GM23338 (cell line): ENCODE data around the gene GAL3ST1. TPM values are rescaled to one million over a fixed set of nuclear protein-coding genes. Genes with fewer than 3 reads are reported as not detected.
A peak's percentile ranks its signal among the peaks of the same experiment; 100 is the strongest.

ENCODE experiments used
- ATAC-seq: fragments of 200-7000 bp; cut with Tn5 transposase; 3 replicates; pipeline ENCODE4 v1.9.1; 2020
- DNase-seq: peaks from one replicate; pipeline ENCODE4 v3.0.0-alpha.2; 2015; ENCODE audit warnings: low spot score
- H2AFZ ChIP-seq: fragments of 200-600 bp; sonication (generic); 2 replicates; pipeline ENCODE4 v1.8.0; 2016; ENCODE audit warnings: antibody characterized with exemption, mild to moderate bottlenecking, moderate library complexity
- H3F3A ChIP-seq: fragments of 200-600 bp; sonication (generic); replicated peaks from 2 replicates; pipeline ENCODE4 v1.8.0; 2017; ENCODE audit warnings: antibody characterized with exemption, mixed run types, low read depth
- H3K27ac ChIP-seq: fragments of 200-600 bp; sonication (generic); 2 replicates; pipeline ENCODE4 v1.6.1; 2016; ENCODE audit warnings: low read depth
- H3K27me3 ChIP-seq: fragments of 200-600 bp; sonication (generic); 2 replicates; pipeline ENCODE4 v1.8.0; 2016; ENCODE audit warnings: mild to moderate bottlenecking, mixed run types, moderate library complexity; ENCODE audit not compliant: insufficient read depth
- H3K36me3 ChIP-seq: fragments of 200-600 bp; sonication (generic); 2 replicates; pipeline ENCODE4 v1.8.0; 2016; ENCODE audit warnings: mild to moderate bottlenecking; ENCODE audit not compliant: insufficient read depth
- H3K4me1 ChIP-seq: fragments of 200-600 bp; sonication (generic); 2 replicates; pipeline ENCODE4 v1.8.0; 2016; ENCODE audit warnings: mild to moderate bottlenecking, moderate library complexity; ENCODE audit not compliant: insufficient read depth
- H3K4me2 ChIP-seq: fragments of 200-600 bp; sonication (generic); 2 replicates; pipeline ENCODE4 v1.7.1; 2017; ENCODE audit warnings: mixed run types
- H3K4me3 ChIP-seq: fragments of 200-600 bp; sonication (generic); 2 replicates; pipeline ENCODE4 v1.6.1; 2016; ENCODE audit warnings: mixed run types
- H3K79me2 ChIP-seq: fragments of 200-600 bp; sonication (generic); replicated peaks from 2 replicates; pipeline ENCODE4 v1.8.0; 2017; ENCODE audit warnings: mild to moderate bottlenecking; ENCODE audit not compliant: insufficient read depth
- H3K9me2 ChIP-seq: fragments of 200-600 bp; sonication (generic); 2 replicates; pipeline ENCODE4 v1.8.0; 2017; ENCODE audit not compliant: insufficient read depth
- H4K20me1 ChIP-seq: fragments of 200-600 bp; sonication (generic); replicated peaks from 2 replicates; pipeline ENCODE4 v1.8.0; 2017; ENCODE audit warnings: mild to moderate bottlenecking; ENCODE audit not compliant: insufficient read depth
- H3K27ac Mint-ChIP-seq: 2 replicates; pipeline ENCODE4 v1.8.0; 2020; ENCODE audit warnings: inconsistent platforms, mild to moderate bottlenecking, moderate library complexity, mixed read lengths
- H3K27me3 Mint-ChIP-seq: 3 replicates; pipeline ENCODE4 v1.8.0; 2022; ENCODE audit warnings: low read depth, mild to moderate bottlenecking, moderate library complexity, mixed read lengths, inconsistent platforms; ENCODE audit not compliant: insufficient read depth, poor library complexity
- H3K36me3 Mint-ChIP-seq: 3 replicates; pipeline ENCODE4 v1.8.0; 2021; ENCODE audit warnings: low read depth, mild to moderate bottlenecking, inconsistent platforms, moderate library complexity, mixed read lengths
- H3K4me1 Mint-ChIP-seq: 3 replicates; pipeline ENCODE4 v1.8.0; 2020; ENCODE audit warnings: mild to moderate bottlenecking, inconsistent platforms, mixed read lengths
- H3K4me3 Mint-ChIP-seq: 3 replicates; pipeline ENCODE4 v1.8.0; 2021; ENCODE audit warnings: moderate library complexity, mild to moderate bottlenecking, inconsistent platforms, mixed read lengths
- H3K9me3 Mint-ChIP-seq: 3 replicates; pipeline ENCODE4 v1.8.0; 2020; ENCODE audit warnings: moderate library complexity, mild to moderate bottlenecking, inconsistent platforms, mixed read lengths
- CREB1 ChIP-seq: fragments of 250-450 bp; sonication (Bioruptor Pico); IDR thresholded peaks from 2 replicates; pipeline ENCODE4 v1.5.0; 2020; ENCODE audit warnings: low read depth, mild to moderate bottlenecking, moderate library complexity
- CTCF ChIP-seq, 2 experiments: fragments of 200-600 bp in 1 of 2; sonication (generic) in 1 of 2; conservative IDR thresholded peaks; 2 replicates each; pipeline versions ENCODE4 v1.5.1 to v1.6.1; 2016 to 2017; ENCODE audit warnings: antibody characterized with exemption in 2 of 2, low read depth in 2 of 2, mild to moderate bottlenecking in 2 of 2, moderate library complexity in 1 of 2
- EZH2 ChIP-seq: fragments of 200-600 bp; sonication (generic); IDR thresholded peaks from one replicate; pipeline ENCODE4 v1.8.0; 2017; ENCODE audit warnings: antibody characterized with exemption, mild to moderate bottlenecking, low read depth; ENCODE audit not compliant: unreplicated experiment
- EZH2phosphoT487 ChIP-seq: fragments of 200-600 bp; sonication (generic); IDR thresholded peaks from one replicate; pipeline ENCODE4 v1.8.1; 2018; ENCODE audit warnings: antibody characterized with exemption; ENCODE audit not compliant: unreplicated experiment
- JUNB ChIP-seq: IDR thresholded peaks from one replicate; pipeline ENCODE4 v1.6.1; 2016; ENCODE audit warnings: antibody characterized with exemption; ENCODE audit not compliant: unreplicated experiment
- POLR2AphosphoS5 ChIP-seq: IDR thresholded peaks from 2 replicates; pipeline ENCODE4 v1.6.1; 2016; ENCODE audit warnings: antibody characterized with exemption, low read depth
- STAT1 ChIP-seq: IDR thresholded peaks from one replicate; pipeline ENCODE4 v1.6.1; 2016; ENCODE audit warnings: antibody characterized with exemption; ENCODE audit not compliant: unreplicated experiment
- ZNF114 ChIP-seq: fragments of 250-450 bp; sonication (Bioruptor Pico); IDR thresholded peaks from 2 replicates; pipeline ENCODE4 v1.5.0; 2020; ENCODE audit warnings: mild to moderate bottlenecking, moderate library complexity
- ZNF331 ChIP-seq: fragments of 250-450 bp; sonication (Bioruptor Pico); IDR thresholded peaks from 2 replicates; pipeline ENCODE4 v1.5.0; 2020; ENCODE audit warnings: low read depth, mild to moderate bottlenecking, moderate library complexity
- ZNF462 ChIP-seq: fragments of 250-450 bp; sonication (Bioruptor Pico); IDR thresholded peaks from 2 replicates; pipeline ENCODE4 v1.5.0; 2020; ENCODE audit warnings: mild to moderate bottlenecking, moderate library complexity
- polyA plus RNA-seq: library from polyadenylated mRNA; unstranded; fragments of >200 nt; fragmentation: Nextera tagmentation; extraction: Ambion mirVana; gene quantifications from 2 replicates; pipeline ENCODE4 v1.2.1, GENCODE V29; 2016
- total RNA-seq: library from RNA; depleted of rRNA; stranded (reverse); fragments of >200 nt; shearing (Covaris generic); gene quantifications from 2 replicates; pipeline ENCODE4 v1.2.3, GENCODE V29; 2014
- TF ChIP-seq, protein P1 (sequence below): IDR thresholded peaks from one replicate; pipeline ENCODE4 v1.6.1; 2018; ENCODE audit warnings: antibody characterized with exemption; ENCODE audit not compliant: unreplicated experiment
- TF ChIP-seq, protein P2 (sequence below): IDR thresholded peaks from 2 replicates; pipeline ENCODE4 v1.6.1; 2016; ENCODE audit warnings: antibody characterized with exemption

GAL3ST1 gene
- total and polyA plus RNA-seq, 2 experiments from 2014 or later: 8.2 to 13.3 TPM

DNA sequence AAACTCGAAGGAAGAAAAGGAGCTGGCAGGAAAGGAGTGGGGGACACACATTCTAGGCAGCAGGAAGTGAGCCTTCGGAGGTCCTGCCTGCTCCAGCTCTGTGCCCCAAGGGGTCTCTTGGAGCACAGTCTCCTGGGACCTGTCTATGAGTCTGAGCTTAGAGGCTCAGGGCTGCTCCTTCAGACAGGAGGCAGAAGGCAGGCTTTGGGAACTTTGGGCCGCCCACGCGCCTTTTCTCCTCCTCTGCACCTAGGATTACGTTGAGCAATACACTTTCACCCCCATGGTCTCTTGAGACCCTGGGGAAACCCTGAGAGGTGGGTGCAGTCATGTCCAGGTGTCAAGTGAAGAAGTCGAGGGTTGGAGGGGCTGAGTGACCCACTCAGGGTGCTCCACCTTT lies 33.5 kb upstream of the GAL3ST1 start (continued):
- TF ChIP-seq ZNF462 (CRISPR knock-in tag): no peak

DNA sequence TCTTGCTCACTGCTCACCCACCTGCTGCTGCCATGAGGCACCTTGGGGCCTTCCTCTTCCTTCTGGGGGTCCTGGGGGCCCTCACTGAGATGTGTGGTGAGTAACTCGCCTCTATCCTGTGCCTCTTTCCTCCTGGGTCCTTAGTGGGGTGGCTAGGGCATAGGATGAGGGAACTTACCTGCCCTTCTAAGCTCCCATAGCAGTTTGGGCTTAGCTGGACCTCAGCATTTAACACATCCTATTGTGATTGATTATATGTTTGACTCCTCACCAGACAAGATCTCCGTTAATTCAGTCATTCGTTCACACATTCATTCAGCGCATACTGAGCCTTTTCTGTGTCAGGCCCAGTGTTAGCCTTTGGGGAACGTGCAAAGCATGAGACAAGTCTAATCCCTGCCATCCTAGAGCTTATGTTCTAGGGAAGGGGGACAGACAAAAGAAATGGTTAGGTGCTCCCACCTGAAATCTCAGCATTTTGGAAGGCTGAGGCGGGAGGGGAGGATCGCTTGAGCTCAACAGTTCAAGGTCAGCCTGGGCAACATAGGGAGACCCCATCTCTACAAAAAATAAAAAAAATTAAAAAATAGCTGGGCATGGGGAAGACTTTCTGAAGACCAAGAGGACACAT lies 33.0 kb upstream of the GAL3ST1 start:
- Histone ChIP-seq H3F3A (peaks cover 6% of the 10 kb centered on the region; the same call in 1 of the 2 replicates), H3K27ac (peak overlapping the region; percentile 96), H3K27me3 (no peaks in the 10 kb centered on the region), H3K36me3 (peaks cover 8% of the 10 kb centered on the region; the same call in 1 of the 2 replicates), H4K20me1 (no peaks in the 10 kb centered on the region), H3K4me3 (peak overlapping the region; percentile 76), H3K79me2 (peaks cover 8% of the 10 kb centered on the region), H3K4me2 (peak overlapping the region; percentile 90), H3K4me1 (peaks cover 36% of the 10 kb centered on the region), H2AFZ (peak overlapping the region; percentile 96; the same call in 1 of the 2 replicates), H3K9me2 (no peaks in the 10 kb centered on the region)
- H3K27me3 Mint-ChIP-seq: peaks cover 11% of the 10 kb centered on the region
- DNase-seq (no peak), ATAC-seq (peak; percentile 4; the same call in 2 of the 3 replicates)
- no peaks in the 10 kb centered on the region; the same call in 2 of the 3 replicates for H3K9me3 Mint-ChIP-seq
- peaks cover 39% of the 10 kb centered on the region for H3K4me1 Mint-ChIP-seq
- H3K36me3 Mint-ChIP-seq: peaks cover 23% of the 10 kb centered on the region
- peak overlapping the region; percentile 90 for H3K4me3 Mint-ChIP-seq
- H3K27ac Mint-ChIP-seq: peak overlapping the region; percentile 96
- no peak for TF ChIP-seq JUNB
- TF ChIP-seq POLR2AphosphoS5: no peak
- no peak for TF ChIP-seq EZH2phosphoT487
- TF ChIP-seq, protein P1, sequence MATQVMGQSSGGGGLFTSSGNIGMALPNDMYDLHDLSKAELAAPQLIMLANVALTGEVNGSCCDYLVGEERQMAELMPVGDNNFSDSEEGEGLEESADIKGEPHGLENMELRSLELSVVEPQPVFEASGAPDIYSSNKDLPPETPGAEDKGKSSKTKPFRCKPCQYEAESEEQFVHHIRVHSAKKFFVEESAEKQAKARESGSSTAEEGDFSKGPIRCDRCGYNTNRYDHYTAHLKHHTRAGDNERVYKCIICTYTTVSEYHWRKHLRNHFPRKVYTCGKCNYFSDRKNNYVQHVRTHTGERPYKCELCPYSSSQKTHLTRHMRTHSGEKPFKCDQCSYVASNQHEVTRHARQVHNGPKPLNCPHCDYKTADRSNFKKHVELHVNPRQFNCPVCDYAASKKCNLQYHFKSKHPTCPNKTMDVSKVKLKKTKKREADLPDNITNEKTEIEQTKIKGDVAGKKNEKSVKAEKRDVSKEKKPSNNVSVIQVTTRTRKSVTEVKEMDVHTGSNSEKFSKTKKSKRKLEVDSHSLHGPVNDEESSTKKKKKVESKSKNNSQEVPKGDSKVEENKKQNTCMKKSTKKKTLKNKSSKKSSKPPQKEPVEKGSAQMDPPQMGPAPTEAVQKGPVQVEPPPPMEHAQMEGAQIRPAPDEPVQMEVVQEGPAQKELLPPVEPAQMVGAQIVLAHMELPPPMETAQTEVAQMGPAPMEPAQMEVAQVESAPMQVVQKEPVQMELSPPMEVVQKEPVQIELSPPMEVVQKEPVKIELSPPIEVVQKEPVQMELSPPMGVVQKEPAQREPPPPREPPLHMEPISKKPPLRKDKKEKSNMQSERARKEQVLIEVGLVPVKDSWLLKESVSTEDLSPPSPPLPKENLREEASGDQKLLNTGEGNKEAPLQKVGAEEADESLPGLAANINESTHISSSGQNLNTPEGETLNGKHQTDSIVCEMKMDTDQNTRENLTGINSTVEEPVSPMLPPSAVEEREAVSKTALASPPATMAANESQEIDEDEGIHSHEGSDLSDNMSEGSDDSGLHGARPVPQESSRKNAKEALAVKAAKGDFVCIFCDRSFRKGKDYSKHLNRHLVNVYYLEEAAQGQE: no peak
- TF ChIP-seq, protein P2, sequence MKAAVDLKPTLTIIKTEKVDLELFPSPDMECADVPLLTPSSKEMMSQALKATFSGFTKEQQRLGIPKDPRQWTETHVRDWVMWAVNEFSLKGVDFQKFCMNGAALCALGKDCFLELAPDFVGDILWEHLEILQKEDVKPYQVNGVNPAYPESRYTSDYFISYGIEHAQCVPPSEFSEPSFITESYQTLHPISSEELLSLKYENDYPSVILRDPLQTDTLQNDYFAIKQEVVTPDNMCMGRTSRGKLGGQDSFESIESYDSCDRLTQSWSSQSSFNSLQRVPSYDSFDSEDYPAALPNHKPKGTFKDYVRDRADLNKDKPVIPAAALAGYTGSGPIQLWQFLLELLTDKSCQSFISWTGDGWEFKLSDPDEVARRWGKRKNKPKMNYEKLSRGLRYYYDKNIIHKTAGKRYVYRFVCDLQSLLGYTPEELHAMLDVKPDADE: no peak
- no peak for TF ChIP-seq CTCF (conservative IDR thresholded peaks at IDR 0.05; ENCODE audit: low read depth in 2 of 2)
- no peak for TF ChIP-seq ZNF331
- TF ChIP-seq ZNF114 (CRISPR knock-in tag): no peak
- no peak for TF ChIP-seq CREB1
- TF ChIP-seq EZH2: no peak
- TF ChIP-seq STAT1: no peak
